GM12878 (cell line): ENCODE measurements around the gene GABARAPL2. TPM values are rescaled to one million over a fixed set of nuclear protein-coding genes. Genes with fewer than 3 reads are reported as not detected.

Source experiments
- ATAC-seq: fragments of 200-7000 bp; cut with Tn5 transposase; 3 replicates; pipeline ENCODE4 v1.9.1; 2020; ENCODE audit warnings: mild to moderate bottlenecking, moderate library complexity
- Bru-seq: library from RNA; stranded (reverse); fragments of 400-500 nt; gene quantifications from one replicate; lab custom pipeline; 2021; lab: Mats Ljungman, UMichigan
- BruChase-seq, 2 experiments: library from RNA; stranded (reverse); fragments of 400-500 nt; gene quantifications; one replicate each; lab custom pipeline; 2021; lab: Mats Ljungman, UMichigan
- BruUV-seq: library from RNA; stranded (reverse); fragments of 400-500 nt; replicated peaks from 2 replicates; lab custom pipeline; 2021; lab: Mats Ljungman, UMichigan
- CTCF ChIA-PET: fragments of 300-600 bp; sonication (Branson Sonifier 250); formaldehyde crosslinking; extraction: SDS; loops from one replicate; lab custom pipeline; 2021; ENCODE audit warnings: inconsistent platforms; lab: Yijun Ruan, JAX
- POLR2A ChIA-PET: fragments of 350-600 bp; formaldehyde crosslinking; extraction: SDS; loops from one replicate; lab custom pipeline; 2021; ENCODE audit warnings: inconsistent platforms; lab: Charles Lee
- RAD21 ChIA-PET: fragments of 300-600 bp; sonication (Branson Sonifier 250); formaldehyde crosslinking; loops from one replicate; lab custom pipeline; 2023; ENCODE audit warnings: antibody characterized with exemption; ENCODE audit not compliant: unreplicated experiment; lab: Charles Lee
- SMC1A ChIA-PET: fragments of 300-600 bp; sonication (Branson Sonifier 250); formaldehyde crosslinking; loops from one replicate; lab custom pipeline; 2023; ENCODE audit not compliant: unreplicated experiment, uncharacterized antibody; lab: Charles Lee
- DNase-seq: peaks from one replicate; pipeline ENCODE4 v3.0.0-alpha.2; 2011; ENCODE audit warnings: low read depth, low spot score
- FAIRE-seq: peaks from 3 replicates; lab custom pipeline; 2011; peaks lifted over from hg19 to GRCh38; lab: Jason Lieb, UNC
- H2AFZ ChIP-seq: 2 replicates; pipeline ENCODE4 v1.6.0; 2011; ENCODE audit warnings: low read depth, low read length, control low read depth; ENCODE audit not compliant: control insufficient read depth
- H3K27ac ChIP-seq: 2 replicates; pipeline ENCODE4 v1.5.1; 2011; ENCODE audit warnings: control low read depth; ENCODE audit not compliant: control insufficient read depth, insufficient read depth
- H3K27me3 ChIP-seq, 2 experiments: replicated peaks in 1 of 2; 2 replicates each; pipeline versions ENCODE4 v1.6.0 to v1.6.1; 2011; ENCODE audit warnings: low read length in 1 of 2; ENCODE audit not compliant: control insufficient read depth in 2 of 2, insufficient read depth in 2 of 2
- H3K36me3 ChIP-seq, 2 experiments: 2 replicates each; pipeline ENCODE4 v1.5.1; 2011; ENCODE audit warnings: low read length in 1 of 2; ENCODE audit not compliant: control insufficient read depth in 2 of 2, insufficient read depth in 2 of 2
- H3K4me1 ChIP-seq: 2 replicates; pipeline ENCODE4 v1.6.1; 2011; ENCODE audit warnings: mild to moderate bottlenecking, low read length, moderate library complexity, mixed read lengths; ENCODE audit not compliant: control insufficient read depth, insufficient read depth
- H3K4me2 ChIP-seq: 2 replicates; pipeline ENCODE4 v1.6.0; 2011; ENCODE audit warnings: control low read depth; ENCODE audit not compliant: control insufficient read depth, insufficient read depth
- H3K4me3 ChIP-seq: fragments of 200-600 bp; sonication (generic); 2 replicates; pipeline ENCODE4 v1.5.1; 2016
- H3K79me2 ChIP-seq: 2 replicates; pipeline ENCODE4 v1.6.0; 2011; ENCODE audit warnings: low read length; ENCODE audit not compliant: control insufficient read depth, insufficient read depth
- H3K9ac ChIP-seq: 2 replicates; pipeline ENCODE4 v1.8.0; 2011; ENCODE audit warnings: low read length, control low read depth, mixed read lengths; ENCODE audit not compliant: control insufficient read depth, insufficient read depth
- H3K9me3 ChIP-seq: replicated peaks from 3 replicates; pipeline ENCODE4 v1.5.1; 2011; ENCODE audit warnings: mild to moderate bottlenecking, low read length; ENCODE audit not compliant: control insufficient read depth, insufficient read depth
- H4K20me1 ChIP-seq: 2 replicates; pipeline ENCODE4 v1.6.0; 2011; ENCODE audit not compliant: control insufficient read depth, insufficient read depth
- BMI1 ChIP-seq: fragments of 450-650 bp; IDR thresholded peaks from 2 replicates; pipeline ENCODE4 v1.6.1; 2016; ENCODE audit warnings: mild to moderate bottlenecking, moderate library complexity, borderline replicate concordance
- ESRRA ChIP-seq: IDR thresholded peaks from 2 replicates; pipeline ENCODE4 v1.6.1; 2012; ENCODE audit warnings: mild to moderate bottlenecking, low read length, improper control_type of control experiment
- RFX5 ChIP-seq: IDR thresholded peaks from 2 replicates; pipeline ENCODE4 v1.6.1; 2011; ENCODE audit warnings: low read depth, low read length, improper control_type of control experiment
- WGBS: methylation state at CpG from one replicate; pipeline ENCODE4 v1.1.6; 2016; ENCODE audit warnings: low lambda C conversion rate; ENCODE audit not compliant: insufficient replicate concordance, insufficient coverage; ENCODE audit errors: missing lambda C conversion rate; 5-methylcytosine and 5-hydroxymethylcytosine counted together
- in situ Hi-C: fragments of 300-500 bp; cut with MboI; formaldehyde crosslinking; loops from 9 replicates; pipeline ENCODE4 v1.14.3; 2018; ENCODE audit warnings: mixed read lengths
- intact Hi-C: fragments of 100-400 bp; cut with micrococcal nuclease; formaldehyde crosslinking; loops from one replicate; pipeline ENCODE4 v1.14.2; 2022; ENCODE audit not compliant: unreplicated experiment
- long read RNA-seq, 2 experiments: library from polyadenylated mRNA; unstranded; transcript quantifications; one replicate each; pipeline ENCODE4 v2.0.0, GENCODE V29; 2019 to 2020
- polyA minus RNA-seq, 3 experiments: library from RNA; depleted of rRNA, polyadenylated mRNA; stranded (reverse); fragments of >200 nt; gene quantifications; 2 replicates each; pipeline ENCODE4 v1.2.3, GENCODE V29; 2011
- polyA plus RNA-seq, 11 experiments: library from polyadenylated mRNA; depleted of rRNA in 4 of 11; unstranded in 6 of 11; stranded (reverse) in 5 of 11; fragments of >200 nt; fragmentation: Nextera tagmentation in 4 of 11; fragmentation: Illumina TruSeq in 1 of 11; extraction: Ambion mirVana in 4 of 11; extraction: Trizol in 1 of 11; gene quantifications; 1 replicate in 1 of 11; 2 replicates in 10 of 11; pipeline versions ENCODE4 v1.2.1 to v1.2.3, GENCODE V29; 2011 to 2016; ENCODE audit warnings: inconsistent platforms in 2 of 11, missing spikeins in 2 of 11, low read depth in 1 of 11
- total RNA-seq, 4 experiments: library from RNA; depleted of rRNA in 3 of 4; stranded (reverse); fragments of >200 nt in 3 of 4; fragmentation: Illumina TruSeq in 1 of 4; extraction: Trizol in 1 of 4; gene quantifications; 2 replicates each; pipeline versions ENCODE4 v1.2.1 to v1.2.3, GENCODE V29; 2013 to 2021
- TF ChIP-seq, protein P1 (sequence below): IDR thresholded peaks from 2 replicates; pipeline ENCODE4 v1.6.1; 2012; ENCODE audit warnings: low read depth, low read length, improper control_type of control experiment
- TF ChIP-seq, protein P2 (sequence below): IDR thresholded peaks from 2 replicates; pipeline ENCODE4 v1.6.1; 2012; ENCODE audit warnings: improper control_type of control experiment, low read depth, low read length; ENCODE audit not compliant: insufficient replicate concordance

GABARAPL2 gene, protein sequence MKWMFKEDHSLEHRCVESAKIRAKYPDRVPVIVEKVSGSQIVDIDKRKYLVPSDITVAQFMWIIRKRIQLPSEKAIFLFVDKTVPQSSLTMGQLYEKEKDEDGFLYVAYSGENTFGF
- total RNA-seq (2013; cell fraction: nucleolus; rRNA removed) = 68.6 and 74.4 TPM in 2 replicates
- total RNA-seq (2014; rRNA removed) (61.9 and 69.8 TPM in 2 replicates), total RNA-seq (2014; rRNA removed; fragmentation: Illumina TruSeq; extraction: Trizol) (69.9 and 70.7 TPM in 2 replicates), total RNA-seq (2021) (102 and 106 TPM in 2 replicates), polyA plus RNA-seq (2011; rRNA removed) (119 and 151 TPM in 2 replicates), polyA plus RNA-seq (2014; fragmentation: Illumina TruSeq; extraction: Trizol) (108 and 137 TPM in 2 replicates), polyA plus RNA-seq (2014; fragmentation: Nextera tagmentation; extraction: Ambion mirVana) (100 to 1,000 TPM; 358 to 359 TPM), polyA plus RNA-seq (2014; rRNA removed) (122 and 137 TPM in 2 replicates), polyA plus RNA-seq (2016; fragmentation: Nextera tagmentation; extraction: Ambion mirVana) (100 to 1,000 TPM; 260 to 266 TPM), polyA minus RNA-seq (2011; rRNA and poly(A)+ RNA removed) (30.8 and 41.5 TPM in 2 replicates), Bru-seq, nascent RNA (percentile 96 among the genes with signal in this experiment), BruChase-seq, experiment 1, labeled RNA remaining after a 6-hour chase (percentile 95 among the genes with signal in this experiment), BruChase-seq, experiment 2, labeled RNA remaining after a 2-hour chase (percentile 92 among the genes with signal in this experiment)
- 71.7 TPM for polyA plus RNA-seq (2011; ENCODE audit: low read depth)
- 58.7 and 78.4 TPM in 2 replicates for polyA plus RNA-seq (2011; cell fraction: cytosol; rRNA removed)
- 65.7 and 69.1 TPM in 2 replicates for polyA plus RNA-seq (2011; cell fraction: nucleus; rRNA removed)
- 123 and 162 TPM in 2 replicates for polyA plus RNA-seq (2012)
- polyA minus RNA-seq (2011; cell fraction: cytosol; rRNA and poly(A)+ RNA removed) = 11.5 and 15.1 TPM in 2 replicates
- 16.2 and 21.0 TPM in 2 replicates for polyA minus RNA-seq (2011; cell fraction: nucleus; rRNA and poly(A)+ RNA removed)
- long read RNA-seq, experiment 1, transcript GABARAPL2-201 (4 exons, 1,002 nt) = major isoform, 60 of 60 reads
- long read RNA-seq, experiment 1, partial matches to known transcripts = 0 of 60 reads
- long read RNA-seq, experiment 1, other reads (novel, unspliced or antisense) = 0 of 60 reads
- long read RNA-seq, experiment 2, transcript GABARAPL2-201 (4 exons, 1,002 nt) = major isoform, 493 of 503 reads
- long read RNA-seq, experiment 2, partial matches to known transcripts = 1 of 503 reads
- long read RNA-seq, experiment 2, other reads (novel, unspliced or antisense) = 4 of 503 reads

DNA sequence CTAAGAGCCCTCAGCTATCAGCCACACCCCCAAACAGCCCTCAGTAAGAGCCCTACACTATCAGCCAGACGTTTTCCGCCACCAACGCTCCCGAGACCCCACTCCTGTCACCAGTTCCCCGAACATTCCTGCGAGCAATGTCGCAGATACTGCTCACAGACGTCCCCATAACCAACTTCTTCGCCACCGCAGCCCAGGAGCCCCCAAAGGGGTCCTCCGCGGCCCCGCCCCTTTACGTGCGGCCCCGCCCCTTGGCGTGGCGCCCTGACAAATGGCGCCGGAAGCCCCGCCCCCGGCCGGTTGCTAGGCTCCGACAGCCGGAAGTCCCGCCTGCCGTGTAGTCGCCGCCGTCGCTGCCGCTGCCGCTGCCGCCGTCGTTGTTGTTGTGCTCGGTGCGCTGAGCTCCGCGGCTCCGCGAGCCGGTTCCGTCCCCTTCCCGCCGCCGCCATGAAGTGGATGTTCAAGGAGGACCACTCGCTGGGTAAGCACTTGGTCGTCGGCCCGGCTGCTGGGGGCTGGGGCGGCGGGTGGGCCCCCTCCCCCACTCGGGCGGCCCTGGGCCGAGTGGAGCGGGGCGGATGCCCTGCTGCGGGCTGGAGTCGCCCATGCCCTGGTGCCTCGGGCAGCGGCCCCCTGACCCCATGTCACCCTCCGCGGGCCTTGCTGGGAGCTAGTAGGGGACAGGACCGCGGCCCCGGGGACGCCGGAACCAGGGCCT lies at the start of gene GABARAPL2:
GABARAPL2 (plus strand) TSS at position 340 of the 718 bp plus-strand sequence; CDS start at position 448, 108 bp downstream.
- Histone ChIP-seq H3K4me3 (peak within 1 kb of the TSS; percentile 84), H3K27ac (peak within 1 kb of the TSS; percentile 78), H2AFZ (peak within 1 kb of the TSS; percentile 98), H3K9me3 (no peaks in the 10 kb centered on the region), H3K4me1 (peaks cover 30% of the 10 kb centered on the region), H4K20me1 (no peaks in the 10 kb centered on the region), H3K79me2 (peaks cover 43% of the 10 kb centered on the region), H3K36me3 (peaks cover 0 to 22% of the 10 kb centered on the region in 2 experiments; a peak in 2 of 4 replicates), H3K9ac (peak within 1 kb of the TSS; percentile 86), H3K27me3 (no peaks in the 10 kb centered on the region), H3K4me2 (peak within 1 kb of the TSS; percentile 92)
- RAD21 ChIA-PET = interaction anchor here (1.0 to 5.6 kb wide), 6 partner anchors 10 to 82 kb away, joined by 3 to 44 read pairs (median 12); partner anchors contain the start of genes ADAT1, KARS1, TERF2IP and TMEM231
- POLR2A ChIA-PET = interaction anchor here (1.8 to 11.8 kb wide), 5 partner anchors 13 to 83 kb away, joined by 5 to 116 read pairs (median 47); partner anchors contain the start of genes ADAT1, KARS1, TERF2IP and TMEM231
- ATAC-seq (peak; percentile 82), DNase-seq (no peak), FAIRE-seq (no peak)
- SMC1A ChIA-PET = interaction anchor here (0.7 to 4.7 kb wide), 5 partner anchors 10 to 117 kb away, joined by 3 to 40 read pairs (median 11); partner anchors contain the start of gene TMEM231
- CTCF ChIA-PET = interaction anchor here (1.0 to 5.1 kb wide), 6 partner anchors 11 to 94 kb away, joined by 4 to 43 read pairs (median 14); partner anchors contain the start of genes ADAT1, KARS1, TERF2IP and TMEM231
- intact Hi-C loops (loop anchor here (1.0 kb wide), 1 partner anchor 84 kb away; no protein-coding TSS in a partner anchor), in situ Hi-C loops (no loop called here)
- 1% methylated on average over 52 of the region's 69 CpGs for WGBS
- BruUV-seq = no TSS peak
- TF ChIP-seq, protein P1, sequence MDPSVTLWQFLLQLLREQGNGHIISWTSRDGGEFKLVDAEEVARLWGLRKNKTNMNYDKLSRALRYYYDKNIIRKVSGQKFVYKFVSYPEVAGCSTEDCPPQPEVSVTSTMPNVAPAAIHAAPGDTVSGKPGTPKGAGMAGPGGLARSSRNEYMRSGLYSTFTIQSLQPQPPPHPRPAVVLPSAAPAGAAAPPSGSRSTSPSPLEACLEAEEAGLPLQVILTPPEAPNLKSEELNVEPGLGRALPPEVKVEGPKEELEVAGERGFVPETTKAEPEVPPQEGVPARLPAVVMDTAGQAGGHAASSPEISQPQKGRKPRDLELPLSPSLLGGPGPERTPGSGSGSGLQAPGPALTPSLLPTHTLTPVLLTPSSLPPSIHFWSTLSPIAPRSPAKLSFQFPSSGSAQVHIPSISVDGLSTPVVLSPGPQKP = peak; percentile 80; the same call in 1 of the 2 replicates
- TF ChIP-seq RFX5 = 0 out of 2 replicates have a peak, but pooled peaks have one; percentile 26
- TF ChIP-seq ESRRA = no peak; the same call in 1 of the 2 replicates
- peak; percentile 53; the same call in 1 of the 2 replicates for TF ChIP-seq BMI1
- TF ChIP-seq, protein P2, sequence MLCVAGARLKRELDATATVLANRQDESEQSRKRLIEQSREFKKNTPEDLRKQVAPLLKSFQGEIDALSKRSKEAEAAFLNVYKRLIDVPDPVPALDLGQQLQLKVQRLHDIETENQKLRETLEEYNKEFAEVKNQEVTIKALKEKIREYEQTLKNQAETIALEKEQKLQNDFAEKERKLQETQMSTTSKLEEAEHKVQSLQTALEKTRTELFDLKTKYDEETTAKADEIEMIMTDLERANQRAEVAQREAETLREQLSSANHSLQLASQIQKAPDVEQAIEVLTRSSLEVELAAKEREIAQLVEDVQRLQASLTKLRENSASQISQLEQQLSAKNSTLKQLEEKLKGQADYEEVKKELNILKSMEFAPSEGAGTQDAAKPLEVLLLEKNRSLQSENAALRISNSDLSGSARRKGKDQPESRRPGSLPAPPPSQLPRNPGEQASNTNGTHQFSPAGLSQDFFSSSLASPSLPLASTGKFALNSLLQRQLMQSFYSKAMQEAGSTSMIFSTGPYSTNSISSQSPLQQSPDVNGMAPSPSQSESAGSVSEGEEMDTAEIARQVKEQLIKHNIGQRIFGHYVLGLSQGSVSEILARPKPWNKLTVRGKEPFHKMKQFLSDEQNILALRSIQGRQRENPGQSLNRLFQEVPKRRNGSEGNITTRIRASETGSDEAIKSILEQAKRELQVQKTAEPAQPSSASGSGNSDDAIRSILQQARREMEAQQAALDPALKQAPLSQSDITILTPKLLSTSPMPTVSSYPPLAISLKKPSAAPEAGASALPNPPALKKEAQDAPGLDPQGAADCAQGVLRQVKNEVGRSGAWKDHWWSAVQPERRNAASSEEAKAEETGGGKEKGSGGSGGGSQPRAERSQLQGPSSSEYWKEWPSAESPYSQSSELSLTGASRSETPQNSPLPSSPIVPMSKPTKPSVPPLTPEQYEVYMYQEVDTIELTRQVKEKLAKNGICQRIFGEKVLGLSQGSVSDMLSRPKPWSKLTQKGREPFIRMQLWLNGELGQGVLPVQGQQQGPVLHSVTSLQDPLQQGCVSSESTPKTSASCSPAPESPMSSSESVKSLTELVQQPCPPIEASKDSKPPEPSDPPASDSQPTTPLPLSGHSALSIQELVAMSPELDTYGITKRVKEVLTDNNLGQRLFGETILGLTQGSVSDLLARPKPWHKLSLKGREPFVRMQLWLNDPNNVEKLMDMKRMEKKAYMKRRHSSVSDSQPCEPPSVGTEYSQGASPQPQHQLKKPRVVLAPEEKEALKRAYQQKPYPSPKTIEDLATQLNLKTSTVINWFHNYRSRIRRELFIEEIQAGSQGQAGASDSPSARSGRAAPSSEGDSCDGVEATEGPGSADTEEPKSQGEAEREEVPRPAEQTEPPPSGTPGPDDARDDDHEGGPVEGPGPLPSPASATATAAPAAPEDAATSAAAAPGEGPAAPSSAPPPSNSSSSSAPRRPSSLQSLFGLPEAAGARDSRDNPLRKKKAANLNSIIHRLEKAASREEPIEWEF = no peak
